ENCODE measurements around the gene VIPAS39. TPM values are rescaled to one million over a fixed set of nuclear protein-coding genes. Genes with fewer than 3 reads are reported as not detected.
A peak's percentile ranks its signal among the peaks of the same experiment; 100 is the strongest.

VIPAS39 gene
- total RNA-seq, 1 experiment from 2014 or later: 54.5 TPM

- Histone ChIP-seq H3K36me3 (ENCODE audit: low read depth) (peaks cover 37% of the 10 kb centered on the region), H3K79me2 (ENCODE audit: low read depth) (no peaks in the 10 kb centered on the region), H3K4me3 (no peak overlapping the region), H2AFZ (no peak overlapping the region), H3K27ac (no peak overlapping the region), H3F3A (ENCODE audit: insufficient read depth, low read depth) (peaks cover 54% of the 10 kb centered on the region), H3K9me3 (ENCODE audit: insufficient read depth, low read depth) (no peaks in the 10 kb centered on the region), H3K4me2 (no peak overlapping the region), H3K27me3 (ENCODE audit: insufficient read depth, low read depth) (peaks cover 3% of the 10 kb centered on the region; the same call in 1 of the 2 replicates), H4K20me1 (ENCODE audit: insufficient read depth) (peaks cover 10% of the 10 kb centered on the region; the same call in 1 of the 2 replicates), H3K4me1 (replicated peaks; ENCODE audit: insufficient read depth) (no peaks in the 10 kb centered on the region), H3K9me2 (ENCODE audit: insufficient read depth) (no peaks in the 10 kb centered on the region)
- intact Hi-C loops (cut with micrococcal nuclease; ENCODE audit: unreplicated experiment): no loop called here
- ChIA-PET POLR2A (ENCODE audit: unreplicated experiment) (interaction anchor here (0.6 kb wide), 1 partner anchor 12 kb away, joined by 3 read pairs; no protein-coding TSS in a partner anchor), CTCF (no interaction called here)
- TF ChIP-seq CTCF (conservative IDR thresholded peaks at IDR 0.05) (no peak), EZH2 (IDR thresholded peaks at IDR 0.05; ENCODE audit: low read depth) (no peak)
- BruUV-seq (replicated peaks): TSS peak; percentile 6
- no peak for DNase-seq
Measured at GRCh38 chr14:77469067-77469505, 11.7 kb upstream of the VIPAS39 start.

- BruUV-seq (replicated peaks): no TSS peak
- H3K27ac ChIP-seq: no peak overlapping the region
Measured at GRCh38 chr14:77467801-77468200, 10.4 kb upstream of the VIPAS39 start.

GRCh38 chr14:77459072-77459723 lies 1.8 kb upstream of the VIPAS39 start:
- peaks cover 20% of the 10 kb centered on the region for H3K4me1 ChIP-seq (replicated peaks; ENCODE audit: insufficient read depth)
- H4K20me1 ChIP-seq (ENCODE audit: insufficient read depth): peaks cover 49% of the 10 kb centered on the region
- TF ChIP-seq CTCF (conservative IDR thresholded peaks at IDR 0.05) (peak; percentile 91), EZH2 (IDR thresholded peaks at IDR 0.05; ENCODE audit: low read depth) (no peak)
- peaks cover 46% of the 10 kb centered on the region; the same call in 1 of the 2 replicates for H3F3A ChIP-seq (ENCODE audit: insufficient read depth, low read depth)
- H3K27ac ChIP-seq: peak overlapping the region; percentile 80; the same call in 1 of the 2 replicates
- H3K9me2 ChIP-seq (ENCODE audit: insufficient read depth): no peaks in the 10 kb centered on the region
- no peaks in the 10 kb centered on the region for H3K27me3 ChIP-seq (ENCODE audit: insufficient read depth, low read depth)
- peaks cover 45% of the 10 kb centered on the region for H3K36me3 ChIP-seq (ENCODE audit: low read depth)
- intact Hi-C loops (cut with micrococcal nuclease; ENCODE audit: unreplicated experiment): loop anchor here (5.0 kb wide), 4 partner anchors 93 to 582 kb away; no protein-coding TSS in a partner anchor
- peak overlapping the region; percentile 89 for H2AFZ ChIP-seq
- ChIA-PET CTCF (interaction anchor here (0.5 to 2.1 kb wide), 5 partner anchors 70 to 586 kb away, joined by 3 to 8 read pairs (median 4); no protein-coding TSS in a partner anchor), POLR2A (ENCODE audit: unreplicated experiment) (interaction anchor here (0.6 to 0.9 kb wide), 3 partner anchors 150 to 360 kb away, joined by 3 to 8 read pairs (median 5); no protein-coding TSS in a partner anchor)
- H3K4me3 ChIP-seq: peak overlapping the region; percentile 73
- TSS peak; percentile 30 for BruUV-seq (replicated peaks)
- DNase-seq: peak; percentile 66
- H3K9me3 ChIP-seq (ENCODE audit: insufficient read depth, low read depth): no peaks in the 10 kb centered on the region
- peaks cover 76% of the 10 kb centered on the region for H3K79me2 ChIP-seq (ENCODE audit: low read depth)
- peak overlapping the region; percentile 97 for H3K4me2 ChIP-seq

More at GRCh38 chr14:77467801-77468200, 10.4 kb upstream of the VIPAS39 start:
- intact Hi-C loops (cut with micrococcal nuclease; ENCODE audit: unreplicated experiment): no loop called here
- Histone ChIP-seq H4K20me1 (ENCODE audit: insufficient read depth) (peaks cover 16% of the 10 kb centered on the region; the same call in 1 of the 2 replicates), H3K4me1 (replicated peaks; ENCODE audit: insufficient read depth) (no peaks in the 10 kb centered on the region), H2AFZ (no peak overlapping the region), H3K9me3 (ENCODE audit: insufficient read depth, low read depth) (no peaks in the 10 kb centered on the region), H3K27me3 (ENCODE audit: insufficient read depth, low read depth) (no peaks in the 10 kb centered on the region), H3K79me2 (ENCODE audit: low read depth) (no peaks in the 10 kb centered on the region), H3K36me3 (ENCODE audit: low read depth) (peaks cover 48% of the 10 kb centered on the region), H3K4me3 (no peak overlapping the region), H3K4me2 (no peak overlapping the region), H3F3A (ENCODE audit: insufficient read depth, low read depth) (peaks cover 67% of the 10 kb centered on the region), H3K9me2 (ENCODE audit: insufficient read depth) (no peaks in the 10 kb centered on the region)
- TF ChIP-seq EZH2 (IDR thresholded peaks at IDR 0.05; ENCODE audit: low read depth) (no peak), CTCF (conservative IDR thresholded peaks at IDR 0.05) (no peak)
- POLR2A ChIA-PET (ENCODE audit: unreplicated experiment): interaction anchor here (0.7 kb wide), 1 partner anchor 11 kb away, joined by 10 read pairs; the partner anchor contains the start of gene VIPAS39
- no peak for DNase-seq
- CTCF ChIA-PET: interaction anchor here (0.6 kb wide), 2 partner anchors 255 to 433 kb away, joined by 3 to 4 read pairs; no protein-coding TSS in a partner anchor

All from PC-9 (cell line).